H1 (cell line): ENCODE results near the gene POTEJ.
"Not testable (repeated sequence)": the region's sequence is repeated elsewhere in the genome, so short reads cannot be mapped to it uniquely, and the experiment has no call there.

Source experiments
- CBX5 ChIP-seq: fragments of 300-800, 300-1000 bp; sonication (generic); IDR thresholded peaks from 2 replicates; pipeline ENCODE4 v1.7.1; 2016; ENCODE audit warnings: antibody characterized with exemption, low read length, low read depth
- CBX8 ChIP-seq: fragments of 300-800, 300-1000 bp; sonication (generic); IDR thresholded peaks from 2 replicates; pipeline ENCODE4 v1.7.1; 2016; ENCODE audit warnings: low read depth, low read length, borderline replicate concordance
- CREB1 ChIP-seq: IDR thresholded peaks from 2 replicates; pipeline ENCODE4 v1.6.1; 2012; ENCODE audit warnings: inconsistent platforms
- CTCF ChIP-seq, 3 experiments: IDR thresholded peaks; 1 replicate in 2 of 3; 2 replicates in 1 of 3; pipeline versions ENCODE4 v1.5.1 to v1.6.1; 2011; ENCODE audit warnings: low read length in 3 of 3, mild to moderate bottlenecking in 3 of 3, inconsistent platforms in 2 of 3, low read depth in 1 of 3, moderate library complexity in 1 of 3; ENCODE audit not compliant: insufficient read depth in 1 of 3; ENCODE audit errors: control extremely low read depth in 1 of 3
- EGR1 ChIP-seq: IDR thresholded peaks from 2 replicates; pipeline ENCODE4 v1.6.1; 2011; ENCODE audit warnings: low read depth, low read length, borderline replicate concordance
- EZH2 ChIP-seq: fragments of 200-600 bp; sonication (generic); IDR thresholded peaks from 2 replicates; pipeline ENCODE4 v1.7.1; 2012; ENCODE audit warnings: low read depth, mild to moderate bottlenecking, moderate library complexity, low read length, inconsistent platforms; ENCODE audit not compliant: severe bottlenecking
- GABPA ChIP-seq: IDR thresholded peaks from 2 replicates; pipeline ENCODE4 v1.6.1; 2011; ENCODE audit warnings: mild to moderate bottlenecking, low read length, moderate library complexity, borderline replicate concordance; ENCODE audit not compliant: insufficient read depth
- POLR2A ChIP-seq, 2 experiments: IDR thresholded peaks; 1 replicate in 1 of 2; 2 replicates in 1 of 2; pipeline ENCODE4 v1.6.1; 2011; ENCODE audit warnings: low read depth in 2 of 2, low read length in 2 of 2, mild to moderate bottlenecking in 2 of 2; ENCODE audit errors: control extremely low read depth in 1 of 2
- POLR2AphosphoS5 ChIP-seq: IDR thresholded peaks from 2 replicates; pipeline ENCODE4 v1.6.1; 2011; ENCODE audit warnings: low read depth, low read length
- SIRT6 ChIP-seq: IDR thresholded peaks from one replicate; pipeline ENCODE4 v1.7.1; 2012; ENCODE audit warnings: low read length, inconsistent platforms
- SP2 ChIP-seq: IDR thresholded peaks from 2 replicates; pipeline ENCODE4 v1.6.1; 2012; ENCODE audit warnings: mild to moderate bottlenecking, low read length, inconsistent platforms
- TF ChIP-seq, protein P1 (sequence below): IDR thresholded peaks from 2 replicates; pipeline ENCODE4 v1.6.1; 2012; ENCODE audit warnings: inconsistent platforms
- TF ChIP-seq, protein P2 (sequence below): IDR thresholded peaks from 2 replicates; pipeline ENCODE4 v1.6.1; 2011; ENCODE audit warnings: low read depth, mild to moderate bottlenecking, low read length; ENCODE audit not compliant: insufficient read depth

- not testable (repeated sequence) for TF ChIP-seq POLR2AphosphoS5; CTCF (IDR thresholded peaks at IDR 0.05; ENCODE audit: control extremely low read depth in 1 of 3, insufficient read depth in 1 of 3, low read depth in 1 of 3, low read length in 3 of 3); SP2; POLR2A (IDR thresholded peaks at IDR 0.05; ENCODE audit: control extremely low read depth in 1 of 2, low read depth in 2 of 2, low read length in 2 of 2); EGR1; SIRT6; GABPA; CBX5; CBX8; CREB1; EZH2
- TF ChIP-seq, protein P1, sequence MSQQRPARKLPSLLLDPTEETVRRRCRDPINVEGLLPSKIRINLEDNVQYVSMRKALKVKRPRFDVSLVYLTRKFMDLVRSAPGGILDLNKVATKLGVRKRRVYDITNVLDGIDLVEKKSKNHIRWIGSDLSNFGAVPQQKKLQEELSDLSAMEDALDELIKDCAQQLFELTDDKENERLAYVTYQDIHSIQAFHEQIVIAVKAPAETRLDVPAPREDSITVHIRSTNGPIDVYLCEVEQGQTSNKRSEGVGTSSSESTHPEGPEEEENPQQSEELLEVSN: not testable (repeated sequence)
- TF ChIP-seq, protein P2, sequence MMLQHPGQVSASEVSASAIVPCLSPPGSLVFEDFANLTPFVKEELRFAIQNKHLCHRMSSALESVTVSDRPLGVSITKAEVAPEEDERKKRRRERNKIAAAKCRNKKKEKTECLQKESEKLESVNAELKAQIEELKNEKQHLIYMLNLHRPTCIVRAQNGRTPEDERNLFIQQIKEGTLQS: not testable (repeated sequence)
These were observed 38.0 kb downstream of the POTEJ start for GRCh38 chr2:130649285-130649684.
